Measurements from ENCODE around the gene RNU5D-1. TPM values are rescaled to one million over a fixed set of nuclear protein-coding genes. Genes with fewer than 3 reads are reported as not detected.

RNU5D-1 gene
- total and polyA plus RNA-seq, 2 of the 13 experiments (the other 11 are each of a cell fraction or from before 2014, with no cell fraction given): 165 TPM; not detected in 1

DNA sequence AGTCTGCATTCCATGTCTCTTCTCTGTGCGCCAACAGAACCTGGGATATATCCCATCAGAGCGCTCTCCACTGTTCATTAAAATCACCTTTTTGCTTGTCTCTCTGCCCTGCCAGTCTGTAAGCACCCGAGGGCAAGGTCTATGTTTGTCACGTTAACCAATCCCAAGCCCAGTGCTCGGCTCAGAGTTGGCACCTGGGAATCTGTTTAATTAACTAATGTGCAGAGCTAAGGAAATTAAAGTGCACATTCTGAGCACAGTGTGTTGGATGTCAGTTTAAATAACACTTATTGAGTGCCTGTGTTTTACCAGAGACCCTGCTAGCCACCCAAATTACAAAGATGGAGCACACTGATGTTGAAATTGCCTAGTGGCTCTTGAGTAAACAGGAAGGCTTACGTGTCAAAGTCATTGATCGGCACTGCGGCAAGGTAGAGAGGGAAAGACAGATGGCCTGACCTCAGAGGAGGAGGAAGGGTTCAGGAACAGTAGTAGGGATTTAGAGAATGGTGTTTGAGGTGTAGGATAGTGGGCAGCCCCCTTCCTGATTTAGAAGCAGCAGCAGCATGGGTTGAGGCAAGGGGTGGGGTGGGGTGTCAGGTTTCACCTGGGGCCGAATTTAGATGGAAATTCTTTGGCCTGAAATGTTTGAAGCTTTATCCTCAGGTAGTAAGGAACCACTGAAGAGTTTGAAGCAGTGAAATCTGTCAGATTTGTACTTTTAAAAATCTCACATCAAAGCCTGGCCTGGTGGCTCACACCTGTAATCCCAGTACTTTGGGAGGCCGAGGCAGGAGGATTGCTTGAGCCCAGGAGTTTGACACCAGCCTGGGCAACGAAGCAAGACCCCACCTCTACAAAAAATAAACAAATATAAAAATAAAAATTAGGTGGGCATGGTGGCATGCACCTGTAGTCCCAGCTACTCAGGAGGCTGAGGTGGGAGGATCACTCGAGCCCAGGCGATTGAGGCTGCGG lies 48.8 kb downstream of the RNU5D-1 start (continued):
- TF ChIP-seq, protein P1, sequence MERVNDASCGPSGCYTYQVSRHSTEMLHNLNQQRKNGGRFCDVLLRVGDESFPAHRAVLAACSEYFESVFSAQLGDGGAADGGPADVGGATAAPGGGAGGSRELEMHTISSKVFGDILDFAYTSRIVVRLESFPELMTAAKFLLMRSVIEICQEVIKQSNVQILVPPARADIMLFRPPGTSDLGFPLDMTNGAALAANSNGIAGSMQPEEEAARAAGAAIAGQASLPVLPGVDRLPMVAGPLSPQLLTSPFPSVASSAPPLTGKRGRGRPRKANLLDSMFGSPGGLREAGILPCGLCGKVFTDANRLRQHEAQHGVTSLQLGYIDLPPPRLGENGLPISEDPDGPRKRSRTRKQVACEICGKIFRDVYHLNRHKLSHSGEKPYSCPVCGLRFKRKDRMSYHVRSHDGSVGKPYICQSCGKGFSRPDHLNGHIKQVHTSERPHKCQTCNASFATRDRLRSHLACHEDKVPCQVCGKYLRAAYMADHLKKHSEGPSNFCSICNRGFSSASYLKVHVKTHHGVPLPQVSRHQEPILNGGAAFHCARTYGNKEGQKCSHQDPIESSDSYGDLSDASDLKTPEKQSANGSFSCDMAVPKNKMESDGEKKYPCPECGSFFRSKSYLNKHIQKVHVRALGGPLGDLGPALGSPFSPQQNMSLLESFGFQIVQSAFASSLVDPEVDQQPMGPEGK (CRISPR knock-in tag; IDR thresholded peaks at IDR 0.05): no peak
- no peak for TF ChIP-seq RBM22 (optimal IDR thresholded peaks at IDR 0.05; ENCODE audit: low read length)
- TF ChIP-seq, protein P2, sequence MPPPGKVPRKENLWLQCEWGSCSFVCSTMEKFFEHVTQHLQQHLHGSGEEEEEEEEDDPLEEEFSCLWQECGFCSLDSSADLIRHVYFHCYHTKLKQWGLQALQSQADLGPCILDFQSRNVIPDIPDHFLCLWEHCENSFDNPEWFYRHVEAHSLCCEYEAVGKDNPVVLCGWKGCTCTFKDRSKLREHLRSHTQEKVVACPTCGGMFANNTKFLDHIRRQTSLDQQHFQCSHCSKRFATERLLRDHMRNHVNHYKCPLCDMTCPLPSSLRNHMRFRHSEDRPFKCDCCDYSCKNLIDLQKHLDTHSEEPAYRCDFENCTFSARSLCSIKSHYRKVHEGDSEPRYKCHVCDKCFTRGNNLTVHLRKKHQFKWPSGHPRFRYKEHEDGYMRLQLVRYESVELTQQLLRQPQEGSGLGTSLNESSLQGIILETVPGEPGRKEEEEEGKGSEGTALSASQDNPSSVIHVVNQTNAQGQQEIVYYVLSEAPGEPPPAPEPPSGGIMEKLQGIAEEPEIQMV (CRISPR knock-in tag; IDR thresholded peaks at IDR 0.05; ENCODE audit: low read depth): peak; percentile 37; the same call in 1 of the 2 replicates
- TF ChIP-seq RFX5 (IDR thresholded peaks at IDR 0.05; ENCODE audit: low read depth, low read length): no peak
- TF ChIP-seq ZFP37 (CRISPR knock-in tag; IDR thresholded peaks at IDR 0.05; ENCODE audit: borderline replicate concordance): no peak; the same call in 1 of the 2 replicates
- peak; percentile 77; the same call in 1 of the 2 replicates for TF ChIP-seq ZNF788 (CRISPR knock-in tag; IDR thresholded peaks at IDR 0.05; ENCODE audit: borderline replicate concordance)
- TF ChIP-seq ZNF24 (IDR thresholded peaks at IDR 0.05): 0 out of 2 replicates have a peak, but pooled peaks have one; percentile 15
- peak; percentile 97 for TF ChIP-seq ASH2L (IDR thresholded peaks at IDR 0.05; ENCODE audit: insufficient read length, low read depth, low read length)
- TF ChIP-seq, protein P3, sequence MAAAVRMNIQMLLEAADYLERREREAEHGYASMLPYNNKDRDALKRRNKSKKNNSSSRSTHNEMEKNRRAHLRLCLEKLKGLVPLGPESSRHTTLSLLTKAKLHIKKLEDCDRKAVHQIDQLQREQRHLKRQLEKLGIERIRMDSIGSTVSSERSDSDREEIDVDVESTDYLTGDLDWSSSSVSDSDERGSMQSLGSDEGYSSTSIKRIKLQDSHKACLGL (CRISPR knock-in tag; IDR thresholded peaks at IDR 0.05): no peak
- no peak for TF ChIP-seq ZNF296 (CRISPR knock-in tag; conservative IDR thresholded peaks at IDR 0.05)
- TF ChIP-seq, protein P4, sequence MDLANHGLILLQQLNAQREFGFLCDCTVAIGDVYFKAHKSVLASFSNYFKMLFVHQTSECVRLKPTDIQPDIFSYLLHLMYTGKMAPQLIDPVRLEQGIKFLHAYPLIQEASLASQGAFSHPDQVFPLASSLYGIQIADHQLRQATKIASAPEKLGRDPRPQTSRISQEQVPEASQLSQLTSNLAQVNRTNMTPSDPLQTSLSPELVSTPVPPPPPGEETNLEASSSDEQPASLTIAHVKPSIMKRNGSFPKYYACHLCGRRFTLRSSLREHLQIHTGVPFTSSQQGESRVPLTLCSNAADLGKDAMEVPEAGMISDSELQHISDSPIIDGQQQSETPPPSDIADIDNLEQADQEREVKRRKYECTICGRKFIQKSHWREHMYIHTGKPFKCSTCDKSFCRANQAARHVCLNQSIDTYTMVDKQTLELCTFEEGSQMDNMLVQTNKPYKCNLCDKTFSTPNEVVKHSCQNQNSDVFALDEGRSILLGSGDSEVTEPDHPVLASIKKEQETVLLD (CRISPR knock-in tag; IDR thresholded peaks at IDR 0.05; ENCODE audit: low read depth): no peak
- TF ChIP-seq, protein P5, sequence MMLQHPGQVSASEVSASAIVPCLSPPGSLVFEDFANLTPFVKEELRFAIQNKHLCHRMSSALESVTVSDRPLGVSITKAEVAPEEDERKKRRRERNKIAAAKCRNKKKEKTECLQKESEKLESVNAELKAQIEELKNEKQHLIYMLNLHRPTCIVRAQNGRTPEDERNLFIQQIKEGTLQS (CRISPR knock-in tag; IDR thresholded peaks at IDR 0.05): peak; percentile 66; the same call in 1 of the 2 replicates
- TF ChIP-seq ZNF460 (CRISPR knock-in tag; IDR thresholded peaks at IDR 0.05; ENCODE audit: borderline replicate concordance): peak; percentile 57; the same call in 1 of the 2 replicates
- TF ChIP-seq, protein P6, sequence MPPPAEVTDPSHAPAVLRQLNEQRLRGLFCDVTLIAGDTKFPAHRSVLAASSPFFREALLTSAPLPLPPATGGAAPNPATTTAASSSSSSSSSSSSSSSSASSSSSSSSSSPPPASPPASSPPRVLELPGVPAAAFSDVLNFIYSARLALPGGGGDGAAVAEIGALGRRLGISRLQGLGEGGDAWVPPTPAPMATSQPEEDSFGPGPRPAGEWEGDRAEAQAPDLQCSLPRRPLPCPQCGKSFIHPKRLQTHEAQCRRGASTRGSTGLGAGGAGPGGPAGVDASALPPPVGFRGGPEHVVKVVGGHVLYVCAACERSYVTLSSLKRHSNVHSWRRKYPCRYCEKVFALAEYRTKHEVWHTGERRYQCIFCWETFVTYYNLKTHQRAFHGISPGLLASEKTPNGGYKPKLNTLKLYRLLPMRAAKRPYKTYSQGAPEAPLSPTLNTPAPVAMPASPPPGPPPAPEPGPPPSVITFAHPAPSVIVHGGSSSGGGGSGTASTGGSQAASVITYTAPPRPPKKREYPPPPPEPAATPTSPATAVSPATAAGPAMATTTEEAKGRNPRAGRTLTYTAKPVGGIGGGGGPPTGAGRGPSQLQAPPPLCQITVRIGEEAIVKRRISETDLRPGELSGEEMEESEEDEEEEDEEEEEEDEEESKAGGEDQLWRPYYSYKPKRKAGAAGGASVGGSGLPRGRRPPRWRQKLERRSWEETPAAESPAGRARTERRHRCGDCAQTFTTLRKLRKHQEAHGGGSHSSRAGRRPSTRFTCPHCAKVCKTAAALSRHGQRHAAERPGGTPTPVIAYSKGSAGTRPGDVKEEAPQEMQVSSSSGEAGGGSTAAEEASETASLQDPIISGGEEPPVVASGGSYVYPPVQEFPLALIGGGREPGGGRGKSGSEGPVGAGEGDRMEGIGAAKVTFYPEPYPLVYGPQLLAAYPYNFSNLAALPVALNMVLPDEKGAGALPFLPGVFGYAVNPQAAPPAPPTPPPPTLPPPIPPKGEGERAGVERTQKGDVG (CRISPR knock-in tag; IDR thresholded peaks at IDR 0.05; ENCODE audit: borderline replicate concordance): 0 out of 2 replicates have a peak, but pooled peaks have one; percentile 50
- no peak for TF ChIP-seq SNRNP70 (IDR thresholded peaks at IDR 0.05; ENCODE audit: low read depth, low read length)
- TF ChIP-seq ZBTB21 (CRISPR knock-in tag; IDR thresholded peaks at IDR 0.05): peak; percentile 50
- no peak for TF ChIP-seq ZNF577 (CRISPR knock-in tag; IDR thresholded peaks at IDR 0.05; ENCODE audit: borderline replicate concordance, low read depth)
- TF ChIP-seq GATAD1 (CRISPR knock-in tag; IDR thresholded peaks at IDR 0.05): peak; percentile 64

Measured in HepG2 (cell line).